Measurements from ENCODE around the gene RUNX1.
A peak's percentile ranks its signal among the peaks of the same experiment; 100 is the strongest.
"Not testable (repeated sequence)": the region's sequence is repeated elsewhere in the genome, so short reads cannot be mapped to it uniquely, and the experiment has no call there.

Gene RUNX1

GRCh38 chr21:34820051-34820450, 229.1 kb downstream of the RUNX1 start:
- no peak for DNase-seq

GRCh38 chr21:34819357-34819999, 229.6 kb downstream of the RUNX1 start:
- DNase-seq, result no peak

- no peak for DNase-seq
Measured at GRCh38 chr21:34818662-34819158, 230.4 kb downstream of the RUNX1 start.

- no peak for DNase-seq
Measured at GRCh38 chr21:34817821-34818661, 231.1 kb downstream of the RUNX1 start.

- no peak for DNase-seq
Measured at GRCh38 chr21:34815831-34816705, 233.0 kb downstream of the RUNX1 start.

- no peak for DNase-seq
Measured at GRCh38 chr21:34814529-34814951, 234.6 kb downstream of the RUNX1 start.

GRCh38 chr21:34813266-34813894, 235.7 kb downstream of the RUNX1 start:
- DNase-seq, result no peak

GRCh38 chr21:34812504-34813265, 236.4 kb downstream of the RUNX1 start:
- no peak for DNase-seq

GRCh38 chr21:34811368-34811767, 237.7 kb downstream of the RUNX1 start:
- no peak for DNase-seq

- DNase-seq, result peak in 1 of 5 donors; percentile 20
Measured at GRCh38 chr21:34810786-34811185, 238.3 kb downstream of the RUNX1 start.

GRCh38 chr21:34809822-34810221, 239.3 kb downstream of the RUNX1 start:
- DNase-seq, result no peak

GRCh38 chr21:34808569-34809204, 240.4 kb downstream of the RUNX1 start:
- DNase-seq, result no peak

GRCh38 chr21:34807881-34808568, 241.1 kb downstream of the RUNX1 start:
- peak; percentile 22 to 64 (median 29) for DNase-seq

GRCh38 chr21:34807146-34807880, 241.8 kb downstream of the RUNX1 start:
- peak in 4 of 5 donors; percentile 18 to 73 (median 34) for DNase-seq

- no peak for DNase-seq
Measured at GRCh38 chr21:34806423-34806822, 242.7 kb downstream of the RUNX1 start.

- DNase-seq, result no peak
Measured at GRCh38 chr21:34805157-34805556, 243.9 kb downstream of the RUNX1 start.

- DNase-seq, result not testable (repeated sequence)
Measured at GRCh38 chr21:34804584-34804983, 244.5 kb downstream of the RUNX1 start.

- DNase-seq, result no peak
Measured at GRCh38 chr21:34803782-34804370, 245.2 kb downstream of the RUNX1 start.

GRCh38 chr21:34802180-34802899, 246.8 kb downstream of the RUNX1 start:
- no peak for DNase-seq
